Body of pancreas (tissue), 4 donors: ENCODE results near the gene CCSER1.

ENCODE experiments used
- CTCF ChIP-seq, 7 experiments: fragments of 450-650 bp in 4 of 7; fragments of 200-600 bp in 3 of 7; sonication (generic) in 3 of 7; IDR thresholded peaks; one replicate each; pipeline ENCODE4 v1.5.1; 2016 to 2019; ENCODE audit warnings: antibody characterized with exemption in 7 of 7
- POLR2A ChIP-seq, 3 donors: fragments of 450-650 bp; IDR thresholded peaks; one replicate each; pipeline ENCODE4 v1.6.1; 2016; ENCODE audit warnings: antibody characterized with exemption in 3 of 3, mild to moderate bottlenecking in 2 of 3

GRCh38 chr4:90349636-90350035 lies 222.4 kb downstream of the CCSER1 start:
- TF ChIP-seq POLR2A (IDR thresholded peaks at IDR 0.05): no peak
- no peak for TF ChIP-seq CTCF (IDR thresholded peaks at IDR 0.05)
